Cardiac muscle cell (in vitro differentiated cells and primary cell): ENCODE measurements around the gene EVI5L. TPM values are rescaled to one million over a fixed set of nuclear protein-coding genes. Genes with fewer than 3 reads are reported as not detected.

ENCODE experiments used
- DNase-seq, 2 donors: peaks; one replicate each; pipeline versions ENCODE4 v3.0.0 to v3.0.0-alpha.2; 2010 to 2017; ENCODE audit warnings: low read depth in 1 of 2, low spot score in 1 of 2
- H3K27ac ChIP-seq: fragments of 200-600 bp; sonication (generic); 2 replicates; pipeline ENCODE4 v1.5.1; 2016
- H3K27me3 ChIP-seq: fragments of 200-600 bp; sonication (generic); 2 replicates; pipeline ENCODE4 v1.6.0; 2016; ENCODE audit warnings: control low read depth
- H3K36me3 ChIP-seq: fragments of 200-600 bp; sonication (generic); 2 replicates; pipeline ENCODE4 v1.5.1; 2016; ENCODE audit warnings: control low read depth
- H3K4me1 ChIP-seq: fragments of 200-600 bp; sonication (generic); 2 replicates; pipeline ENCODE4 v1.8.1; 2017; ENCODE audit warnings: low read depth, mild to moderate bottlenecking, mixed run types
- H3K4me3 ChIP-seq: fragments of 200-600 bp; sonication (generic); 2 replicates; pipeline ENCODE4 v1.5.1; 2016; ENCODE audit warnings: mild to moderate bottlenecking
- H3K9me3 ChIP-seq: fragments of 200-600 bp; sonication (generic); 2 replicates; pipeline ENCODE4 v1.5.1; 2017; ENCODE audit warnings: low read depth, mild to moderate bottlenecking, control low read depth
- polyA plus RNA-seq: library from polyadenylated mRNA; unstranded; fragments of >200 nt; fragmentation: Nextera tagmentation; extraction: Ambion mirVana; gene quantifications from 2 replicates; pipeline ENCODE4 v1.2.1, GENCODE V29; 2016
- total RNA-seq: library from RNA; depleted of rRNA; stranded (reverse); fragments of >200 nt; gene quantifications from 2 replicates; pipeline ENCODE4 v1.2.3, GENCODE V29; 2016
- TF ChIP-seq, protein P1 (sequence below): IDR thresholded peaks from 2 replicates; pipeline ENCODE4 v1.5.1; 2012; ENCODE audit warnings: low read depth, mild to moderate bottlenecking, low read length

Gene EVI5L
- total and polyA plus RNA-seq, 2 experiments from 2014 or later, result 29.1 to 41.9 TPM

DNA sequence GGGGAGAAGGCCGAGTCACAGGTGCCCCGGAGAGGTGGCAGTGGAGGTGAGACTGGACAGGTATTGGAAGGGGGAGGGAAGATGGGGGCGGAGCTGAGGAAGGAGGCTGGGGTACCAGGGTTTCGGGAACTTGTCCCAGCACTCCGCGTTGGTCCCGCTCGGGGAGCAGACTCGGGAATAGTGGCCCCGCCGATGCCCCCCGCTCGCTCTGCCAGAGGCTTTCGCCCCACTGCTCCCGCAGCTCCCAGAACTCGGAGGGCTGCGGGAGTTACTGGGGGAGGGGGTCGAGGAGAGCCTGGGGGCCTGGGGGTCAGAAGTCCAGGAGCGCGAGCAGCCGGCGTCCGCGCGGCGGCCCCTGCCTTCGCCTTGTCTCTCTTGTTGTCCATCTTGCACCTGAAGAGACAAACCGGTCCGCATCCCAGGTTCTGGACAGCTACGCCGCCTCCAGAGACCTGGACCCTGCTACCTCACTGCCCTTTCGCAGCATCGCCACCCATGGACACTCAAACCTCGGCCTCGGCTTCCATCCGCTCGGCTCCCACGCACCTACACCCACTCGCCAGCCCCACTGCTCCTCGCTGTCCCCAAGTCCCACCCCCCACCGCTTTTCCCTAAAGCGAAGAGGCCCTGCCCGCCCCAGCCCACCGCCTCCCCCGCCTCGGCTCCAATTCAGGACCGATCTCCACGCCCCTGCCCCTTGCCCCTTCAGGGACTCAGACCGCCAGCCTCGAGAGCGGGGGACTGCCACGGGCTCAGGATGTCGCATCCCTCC, 43.5 kb downstream of the EVI5L start:
- H3K9me3 ChIP-seq, result no peaks in the 10 kb centered on the region
- H3K27ac ChIP-seq, result no peak overlapping the region
- H3K4me1 ChIP-seq, result peaks cover 4% of the 10 kb centered on the region
- DNase-seq, result peak in 1 of 2 donors; percentile 45
- peaks cover 17% of the 10 kb centered on the region for H3K27me3 ChIP-seq
- H3K4me3 ChIP-seq, result peak overlapping the region; percentile 49
- no peaks in the 10 kb centered on the region for H3K36me3 ChIP-seq
- TF ChIP-seq, protein P1, sequence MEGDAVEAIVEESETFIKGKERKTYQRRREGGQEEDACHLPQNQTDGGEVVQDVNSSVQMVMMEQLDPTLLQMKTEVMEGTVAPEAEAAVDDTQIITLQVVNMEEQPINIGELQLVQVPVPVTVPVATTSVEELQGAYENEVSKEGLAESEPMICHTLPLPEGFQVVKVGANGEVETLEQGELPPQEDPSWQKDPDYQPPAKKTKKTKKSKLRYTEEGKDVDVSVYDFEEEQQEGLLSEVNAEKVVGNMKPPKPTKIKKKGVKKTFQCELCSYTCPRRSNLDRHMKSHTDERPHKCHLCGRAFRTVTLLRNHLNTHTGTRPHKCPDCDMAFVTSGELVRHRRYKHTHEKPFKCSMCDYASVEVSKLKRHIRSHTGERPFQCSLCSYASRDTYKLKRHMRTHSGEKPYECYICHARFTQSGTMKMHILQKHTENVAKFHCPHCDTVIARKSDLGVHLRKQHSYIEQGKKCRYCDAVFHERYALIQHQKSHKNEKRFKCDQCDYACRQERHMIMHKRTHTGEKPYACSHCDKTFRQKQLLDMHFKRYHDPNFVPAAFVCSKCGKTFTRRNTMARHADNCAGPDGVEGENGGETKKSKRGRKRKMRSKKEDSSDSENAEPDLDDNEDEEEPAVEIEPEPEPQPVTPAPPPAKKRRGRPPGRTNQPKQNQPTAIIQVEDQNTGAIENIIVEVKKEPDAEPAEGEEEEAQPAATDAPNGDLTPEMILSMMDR, result no peak

DNA sequence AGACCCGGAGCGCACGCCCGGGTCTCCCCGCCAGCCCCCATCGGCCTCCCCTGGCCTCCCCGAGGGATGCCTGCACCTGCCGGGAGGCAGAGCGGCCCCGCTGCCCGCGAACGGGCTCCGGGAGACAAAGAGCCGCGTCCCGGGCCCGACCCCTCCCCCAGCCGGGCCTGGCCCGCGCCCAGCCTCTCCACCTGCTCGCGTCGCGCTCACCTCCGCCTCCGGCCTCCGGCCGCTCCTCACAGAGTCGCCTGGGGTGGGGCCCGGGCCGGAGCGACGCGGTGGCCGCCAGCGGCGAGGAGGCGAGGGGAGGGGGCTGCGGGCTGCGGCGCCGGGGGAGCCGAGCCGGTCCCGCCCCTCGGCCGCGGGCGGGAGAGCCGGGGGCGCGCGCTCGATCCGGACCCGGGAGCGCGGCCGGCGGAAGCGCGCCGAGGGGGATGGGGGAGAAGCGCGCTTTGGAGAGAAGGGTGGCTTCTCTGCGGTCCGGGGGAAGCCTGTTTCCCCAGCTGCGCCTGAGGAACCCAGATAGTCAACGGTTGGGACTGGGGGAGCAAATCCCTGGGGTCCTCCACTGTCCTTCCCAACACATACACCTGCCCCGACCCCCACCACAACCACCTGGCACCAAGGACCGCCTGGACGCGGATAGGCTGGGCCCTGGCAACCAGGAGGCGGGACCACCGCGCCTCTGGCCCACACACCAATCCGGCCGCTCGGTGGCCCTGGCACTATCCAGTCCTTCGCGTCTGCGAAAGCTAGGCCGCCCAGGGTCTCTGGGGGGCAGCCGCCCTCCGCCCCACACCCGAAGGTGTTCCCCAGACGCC, 44.3 kb downstream of the EVI5L start, which contains the start of gene PRR36:
Gene PRR36 (minus strand): TSS at position 315 of the 821 bp plus-strand sequence. CDS start 701 bp downstream, outside the sequence.
- peaks cover 17% of the 10 kb centered on the region for H3K27me3 ChIP-seq
- H3K4me3 ChIP-seq, result peak within 1 kb of the TSS; percentile 49
- peak in 1 of 2 donors; percentile 90 for DNase-seq
- TF ChIP-seq, protein P1, result no peak
- H3K9me3 ChIP-seq, result no peaks in the 10 kb centered on the region
- H3K4me1 ChIP-seq, result peaks cover 3% of the 10 kb centered on the region
- no peaks in the 10 kb centered on the region for H3K36me3 ChIP-seq
- H3K27ac ChIP-seq, result no peak within 1 kb of the TSS

DNA sequence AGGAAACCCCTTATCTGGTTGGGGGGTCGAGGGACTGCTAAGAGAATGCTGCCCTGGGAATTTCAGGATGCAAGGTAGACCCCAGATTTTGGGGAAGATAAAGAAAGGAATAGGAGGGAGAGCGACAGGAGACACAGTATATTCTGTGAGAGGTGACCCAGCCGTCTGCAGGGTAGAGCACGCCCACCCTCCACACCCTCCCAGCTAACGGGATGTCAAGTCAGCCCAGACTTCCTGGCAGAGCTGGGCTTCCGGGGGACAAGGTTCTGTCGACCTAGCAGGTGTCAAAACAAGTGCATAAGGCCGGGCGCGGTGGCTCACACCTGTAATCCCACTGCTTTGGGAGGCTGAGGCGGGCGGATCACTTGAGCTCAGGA, 44.9 kb downstream of the EVI5L start:
- H3K36me3 ChIP-seq, result no peaks in the 10 kb centered on the region
- peak overlapping the region; percentile 49 for H3K4me3 ChIP-seq
- H3K27me3 ChIP-seq, result peaks cover 17% of the 10 kb centered on the region
- TF ChIP-seq, protein P1, result no peak
- no peaks in the 10 kb centered on the region for H3K9me3 ChIP-seq
- no peak overlapping the region for H3K27ac ChIP-seq
- peaks cover 3% of the 10 kb centered on the region for H3K4me1 ChIP-seq
- DNase-seq, result no peak

DNA sequence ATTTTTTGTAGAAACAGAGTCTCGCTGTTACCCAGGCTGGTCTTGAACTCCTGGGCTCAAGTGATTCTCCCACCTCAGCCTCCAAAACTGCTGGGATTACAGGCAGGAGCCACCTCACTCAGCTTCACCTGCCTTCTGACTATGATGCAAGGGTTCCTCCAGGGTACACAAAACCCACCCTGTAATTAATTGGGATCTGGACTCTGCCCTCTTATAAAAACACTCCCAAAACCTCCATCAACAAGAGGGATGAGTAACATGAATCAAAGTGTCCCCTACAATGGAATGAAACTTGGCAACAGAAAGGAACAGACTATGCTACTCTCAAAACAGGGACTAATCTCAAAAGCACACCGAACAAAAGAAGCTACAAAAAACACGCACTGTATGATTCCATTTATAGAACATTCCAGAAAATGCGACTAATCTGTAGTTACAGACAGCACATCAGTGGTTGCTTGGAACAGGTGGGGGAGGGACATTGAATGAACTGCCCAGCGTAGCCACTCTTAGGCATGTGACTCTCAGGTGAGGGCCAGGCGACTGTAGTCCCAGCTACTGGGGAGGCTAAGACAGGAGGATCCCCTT, 47.3 kb downstream of the EVI5L start:
- no peak for DNase-seq
- Histone ChIP-seq H3K27ac (no peak overlapping the region), H3K4me1 (no peaks in the 10 kb centered on the region), H3K36me3 (no peaks in the 10 kb centered on the region), H3K4me3 (no peak overlapping the region), H3K27me3 (peaks cover 17% of the 10 kb centered on the region), H3K9me3 (no peaks in the 10 kb centered on the region)
- TF ChIP-seq, protein P1, result no peak

DNA sequence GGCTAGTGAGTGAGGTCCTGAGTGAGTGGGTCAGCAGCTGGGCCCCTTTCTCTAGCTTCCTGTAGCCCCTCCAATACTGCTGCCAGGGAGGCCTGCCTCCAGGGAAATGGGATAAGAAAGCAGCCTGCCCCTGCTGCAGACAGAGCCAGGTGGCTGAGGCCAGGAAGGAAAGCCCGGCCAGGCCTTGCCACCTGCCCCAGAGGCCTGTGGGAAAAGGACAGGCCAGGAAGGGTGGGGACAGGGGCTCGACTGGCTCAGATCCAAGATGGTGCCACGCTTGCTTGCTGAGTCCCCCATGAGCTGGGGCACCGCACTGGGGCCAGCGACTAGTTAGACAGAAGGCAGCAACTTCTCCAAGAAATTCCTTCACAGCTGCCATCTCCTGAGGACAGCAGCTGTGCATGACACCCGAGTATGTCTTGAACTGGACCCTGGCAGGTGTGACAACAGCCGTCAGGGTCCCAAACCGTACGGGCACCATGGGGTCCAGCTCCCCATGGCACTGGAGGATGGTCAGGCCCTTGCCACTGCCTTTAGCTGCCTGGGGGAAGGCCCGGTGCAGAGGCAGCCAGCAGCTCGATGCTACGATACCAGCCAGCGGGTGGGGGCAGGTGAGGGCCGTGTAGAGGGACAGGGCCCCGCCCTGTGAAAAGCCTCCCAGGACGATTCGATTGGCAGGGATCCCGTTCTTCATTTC, 49.2 kb downstream of the EVI5L start:
- TF ChIP-seq, protein P1, result no peak
- DNase-seq, result no peak
- Histone ChIP-seq H3K27me3 (peaks cover 7% of the 10 kb centered on the region), H3K9me3 (no peaks in the 10 kb centered on the region), H3K4me1 (no peaks in the 10 kb centered on the region), H3K27ac (no peak overlapping the region), H3K36me3 (no peaks in the 10 kb centered on the region), H3K4me3 (no peak overlapping the region)
